RWPE1 (cell line): ENCODE measurements around the gene NTM.

Source experiments
- CTCF ChIA-PET: fragments of 350-600 bp; sonication (Branson Sonifier 250); formaldehyde crosslinking; extraction: SDS; loops from one replicate; lab custom pipeline; 2021; lab: Yijun Ruan, JAX
- POLR2A ChIA-PET: fragments of 400-600 bp; formaldehyde crosslinking; extraction: SDS; loops from one replicate; lab custom pipeline; 2020; ENCODE audit warnings: antibody characterized with exemption; ENCODE audit not compliant: low non-redundant PET; lab: Yijun Ruan, JAX
- DNase-seq: peaks from one replicate; pipeline ENCODE4 v3.0.0; 2012; ENCODE audit warnings: low spot score
- H3K27ac ChIP-seq: fragments of 450-650 bp; 2 replicates; pipeline ENCODE4 v1.5.1; 2017
- CTCF ChIP-seq: fragments of 450-650 bp; conservative IDR thresholded peaks from 2 replicates; pipeline ENCODE4 v1.5.1; 2017; ENCODE audit warnings: low read depth, mild to moderate bottlenecking

The NTM gene

DNA sequence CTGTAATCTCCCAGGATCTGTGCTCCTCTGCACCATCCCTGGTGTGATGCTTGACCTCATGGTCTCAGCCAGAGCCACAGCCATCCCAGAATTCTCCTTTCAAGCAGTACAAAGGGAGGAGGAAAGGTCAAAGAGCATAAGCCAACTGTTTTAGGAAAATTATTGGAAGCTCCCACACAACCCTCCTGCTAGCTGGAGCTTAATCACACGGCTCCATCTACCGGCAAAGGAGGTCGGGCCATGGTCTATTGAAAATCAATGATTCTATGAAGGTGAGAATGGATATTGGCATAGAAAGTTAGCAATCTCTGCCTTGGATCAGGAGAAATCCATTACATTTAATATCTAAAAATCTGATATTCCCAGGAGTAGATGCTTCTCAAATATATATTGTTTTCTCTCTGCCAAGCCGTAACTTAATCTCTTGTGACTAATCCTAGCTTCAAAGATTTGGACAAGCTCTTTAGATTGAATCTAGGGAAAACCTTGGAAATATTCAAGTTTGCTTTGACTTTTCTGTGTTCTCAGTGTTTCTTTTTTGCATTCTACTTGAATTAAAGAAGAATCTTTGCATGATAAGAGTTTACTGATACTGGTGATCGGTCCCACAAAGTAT lies 259.6 kb downstream of the NTM start:
- H3K27ac ChIP-seq = no peak overlapping the region
- DNase-seq = no peak
- TF ChIP-seq CTCF = no peak
- ChIA-PET CTCF (interaction anchor here (1.0 kb wide), 1 partner anchor 65 kb away, joined by 3 read pairs; no protein-coding TSS in a partner anchor), POLR2A (no interaction called here)

DNA sequence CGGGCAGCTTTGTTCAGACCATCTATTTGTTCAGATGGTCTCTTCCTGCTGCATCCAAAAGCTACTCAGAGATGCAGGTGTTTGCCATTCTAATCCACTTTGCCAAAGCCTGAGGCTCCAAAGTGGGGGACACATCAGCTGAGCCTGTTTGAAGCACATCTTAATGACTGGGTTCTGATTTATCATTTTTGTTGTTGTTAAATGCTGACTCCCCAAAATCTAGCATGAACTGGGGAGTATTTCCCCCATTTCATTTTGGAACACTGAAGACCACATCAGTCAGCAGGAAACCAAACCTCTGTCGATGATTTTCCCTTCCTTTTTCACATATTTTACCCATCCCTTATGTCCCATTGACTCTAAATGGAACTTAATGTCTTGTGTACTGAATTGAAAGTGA lies 262.6 kb downstream of the NTM start:
- ChIA-PET POLR2A (no interaction called here), CTCF (no interaction called here)
- TF ChIP-seq CTCF = no peak
- no peak overlapping the region for H3K27ac ChIP-seq
- no peak for DNase-seq

- POLR2A ChIA-PET = no interaction called here
- CTCF ChIA-PET = interaction anchor here (0.7 kb wide), 1 partner anchor 493 kb away, joined by 4 read pairs; no protein-coding TSS in a partner anchor
- H3K27ac ChIP-seq = no peak overlapping the region
- DNase-seq = no peak
- no peak for TF ChIP-seq CTCF
These were observed 263.7 kb downstream of the NTM start for GRCh38 chr11:131633921-131634715.

- POLR2A ChIA-PET = no interaction called here
- TF ChIP-seq CTCF = no peak
- CTCF ChIA-PET = no interaction called here
- H3K27ac ChIP-seq = no peak overlapping the region
- DNase-seq = no peak
These were observed 267.2 kb downstream of the NTM start for GRCh38 chr11:131637469-131638175.

DNA sequence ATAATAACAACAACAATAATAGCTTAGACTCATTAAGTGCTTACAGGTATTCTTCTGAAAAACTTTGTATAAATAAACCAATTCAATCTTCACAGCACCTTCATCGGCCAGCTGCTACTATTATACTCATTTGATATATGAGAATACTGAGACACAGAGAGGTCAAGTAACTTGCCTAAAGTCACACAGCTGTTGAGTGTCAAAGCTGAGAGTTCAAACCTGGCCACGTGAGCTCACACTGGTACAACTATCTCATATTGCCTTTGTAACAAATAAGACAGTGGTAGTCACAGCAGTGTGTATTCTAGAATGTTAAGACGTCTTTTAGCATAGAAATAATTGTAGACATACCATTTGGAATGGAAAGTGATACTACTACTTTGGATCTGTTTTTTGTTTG lies 268.5 kb downstream of the NTM start:
- no peak for DNase-seq
- ChIA-PET POLR2A (no interaction called here), CTCF (no interaction called here)
- TF ChIP-seq CTCF = no peak
- H3K27ac ChIP-seq = no peak overlapping the region

- no peak for TF ChIP-seq CTCF
- no peak overlapping the region for H3K27ac ChIP-seq
- no peak for DNase-seq
- POLR2A ChIA-PET = no interaction called here
- CTCF ChIA-PET = no interaction called here
These were observed 269.9 kb downstream of the NTM start for GRCh38 chr11:131640320-131640719.
